ENCODE results near the gene SAMD13. TPM values are rescaled to one million over a fixed set of nuclear protein-coding genes. Genes with fewer than 3 reads are reported as not detected.

The SAMD13 gene
- total RNA-seq, 1 donor from 2014 or later, result 0.63 TPM

- H3K4me3 ChIP-seq (ENCODE audit: low read depth, low read length), result peak overlapping the region; percentile 53
- no peak for TF ChIP-seq CTCF (conservative IDR thresholded peaks at IDR 0.05; ENCODE audit: low read depth, low read length)
- no peak for DNase-seq (ENCODE audit: low read depth)
Measured at GRCh38 chr1:84301785-84302385, 377 bp downstream of the SAMD13 start.

- peak overlapping the region; percentile 53 for H3K4me3 ChIP-seq (ENCODE audit: low read depth, low read length)
- DNase-seq (ENCODE audit: low read depth), result no peak
- TF ChIP-seq CTCF (conservative IDR thresholded peaks at IDR 0.05; ENCODE audit: low read depth, low read length), result no peak
Measured at GRCh38 chr1:84303314-84303830, 1.9 kb downstream of the SAMD13 start.

- no peak for TF ChIP-seq CTCF (conservative IDR thresholded peaks at IDR 0.05; ENCODE audit: low read depth, low read length)
- no peak for DNase-seq (ENCODE audit: low read depth)
- no peak overlapping the region for H3K4me3 ChIP-seq (ENCODE audit: low read depth, low read length)
Measured at GRCh38 chr1:84307398-84307797, 5.9 kb downstream of the SAMD13 start.

- DNase-seq (ENCODE audit: low read depth), result no peak
- no peak overlapping the region for H3K4me3 ChIP-seq (ENCODE audit: low read depth, low read length)
- TF ChIP-seq CTCF (conservative IDR thresholded peaks at IDR 0.05; ENCODE audit: low read depth, low read length), result no peak
Measured at GRCh38 chr1:84311296-84311695, 9.8 kb downstream of the SAMD13 start.

- no peak for TF ChIP-seq CTCF (conservative IDR thresholded peaks at IDR 0.05; ENCODE audit: low read depth, low read length)
- no peak overlapping the region for H3K4me3 ChIP-seq (ENCODE audit: low read depth, low read length)
- DNase-seq (ENCODE audit: low read depth), result no peak
Measured at GRCh38 chr1:84319662-84320061, 18.2 kb downstream of the SAMD13 start.

GRCh38 chr1:84327830-84328229 is 26.3 kb downstream of the SAMD13 start:
- DNase-seq (ENCODE audit: low read depth), result no peak
- H3K4me3 ChIP-seq (ENCODE audit: low read depth, low read length), result no peak overlapping the region
- TF ChIP-seq CTCF (conservative IDR thresholded peaks at IDR 0.05; ENCODE audit: low read depth, low read length), result no peak

Measured in epithelial cell of proximal tubule (primary cell).